ENCODE measurements around the gene IKZF4. TPM values are rescaled to one million over a fixed set of nuclear protein-coding genes. Genes with fewer than 3 reads are reported as not detected.

The IKZF4 gene
- total RNA-seq, 1 donor from 2014 or later = 2.1 TPM

- H3K27me3 ChIP-seq = no peaks in the 10 kb centered on the region
- no peaks in the 10 kb centered on the region for H3F3A ChIP-seq (ENCODE audit: low read depth)
- no peaks in the 10 kb centered on the region for H3K9me3 ChIP-seq (ENCODE audit: low read depth)
- H3K36me3 ChIP-seq = no peaks in the 10 kb centered on the region
- H3K27ac ChIP-seq = no peak overlapping the region
- DNase-seq (ENCODE audit: low spot score) = no peak
- H3K79me2 ChIP-seq (ENCODE audit: low read depth) = no peaks in the 10 kb centered on the region
- H2AFZ ChIP-seq (replicated peaks) = no peak overlapping the region
- Mint-ChIP-seq H3K27ac (no peak overlapping the region), H3K9me3 (no peaks in the 10 kb centered on the region), H3K36me3 (no peaks in the 10 kb centered on the region), H3K4me1 (no peaks in the 10 kb centered on the region), H3K4me3 (no peak overlapping the region), H3K27me3 (ENCODE audit: insufficient read depth, low read depth) (peaks cover 5% of the 10 kb centered on the region)
- H3K4me2 ChIP-seq = no peak overlapping the region
- no peaks in the 10 kb centered on the region for H4K20me1 ChIP-seq (ENCODE audit: low read depth)
- no peak overlapping the region for H3K4me3 ChIP-seq
- H3K4me1 ChIP-seq = no peaks in the 10 kb centered on the region
- no peak for TF ChIP-seq EZH2phosphoT487 (IDR thresholded peaks at IDR 0.05)
- no peak for TF ChIP-seq EZH2 (IDR thresholded peaks at IDR 0.05)
- no peak for TF ChIP-seq CTCF (IDR thresholded peaks at IDR 0.05)
- no peak overlapping the region for H3K9ac ChIP-seq
Observed at GRCh38 chr12:56061982-56062381, 41.1 kb downstream of the IKZF4 start.

- H3K9ac ChIP-seq = no peak overlapping the region
- H3K4me1 ChIP-seq = no peaks in the 10 kb centered on the region
- no peaks in the 10 kb centered on the region for H3K36me3 Mint-ChIP-seq
- H3F3A ChIP-seq (ENCODE audit: low read depth) = no peaks in the 10 kb centered on the region
- H4K20me1 ChIP-seq (ENCODE audit: low read depth) = no peaks in the 10 kb centered on the region
- no peak overlapping the region for H3K4me2 ChIP-seq
- H3K27ac ChIP-seq = no peak overlapping the region
- H3K4me3 ChIP-seq = no peak overlapping the region
- TF ChIP-seq CTCF (IDR thresholded peaks at IDR 0.05) (no peak), EZH2 (IDR thresholded peaks at IDR 0.05) (no peak), EZH2phosphoT487 (IDR thresholded peaks at IDR 0.05) (no peak)
- H3K79me2 ChIP-seq (ENCODE audit: low read depth) = no peaks in the 10 kb centered on the region
- no peaks in the 10 kb centered on the region for H3K4me1 Mint-ChIP-seq
- H3K36me3 ChIP-seq = no peaks in the 10 kb centered on the region
- no peak for DNase-seq (ENCODE audit: low spot score)
- no peaks in the 10 kb centered on the region for H3K27me3 ChIP-seq
- H3K27ac Mint-ChIP-seq = peak overlapping the region; percentile 11
- H3K9me3 Mint-ChIP-seq = no peaks in the 10 kb centered on the region
- H3K9me3 ChIP-seq (ENCODE audit: low read depth) = no peaks in the 10 kb centered on the region
- H2AFZ ChIP-seq (replicated peaks) = no peak overlapping the region
- peaks cover 7% of the 10 kb centered on the region for H3K27me3 Mint-ChIP-seq (ENCODE audit: insufficient read depth, low read depth)
- no peak overlapping the region for H3K4me3 Mint-ChIP-seq
Observed at GRCh38 chr12:56062996-56063395, 42.2 kb downstream of the IKZF4 start.

- Mint-ChIP-seq H3K4me3 (no peak overlapping the region), H3K4me1 (no peaks in the 10 kb centered on the region), H3K27ac (no peak overlapping the region), H3K36me3 (no peaks in the 10 kb centered on the region), H3K9me3 (peaks cover under 1% of the 10 kb centered on the region), H3K27me3 (ENCODE audit: insufficient read depth, low read depth) (peaks cover 14% of the 10 kb centered on the region)
- no peaks in the 10 kb centered on the region for H3K36me3 ChIP-seq
- H4K20me1 ChIP-seq (ENCODE audit: low read depth) = no peaks in the 10 kb centered on the region
- no peaks in the 10 kb centered on the region for H3K27me3 ChIP-seq
- no peak overlapping the region for H2AFZ ChIP-seq (replicated peaks)
- H3K27ac ChIP-seq = no peak overlapping the region
- no peaks in the 10 kb centered on the region for H3K9me3 ChIP-seq (ENCODE audit: low read depth)
- H3K79me2 ChIP-seq (ENCODE audit: low read depth) = no peaks in the 10 kb centered on the region
- DNase-seq (ENCODE audit: low spot score) = no peak
- H3F3A ChIP-seq (ENCODE audit: low read depth) = no peaks in the 10 kb centered on the region
- H3K4me2 ChIP-seq = no peak overlapping the region
- no peak overlapping the region for H3K9ac ChIP-seq
- H3K4me1 ChIP-seq = no peaks in the 10 kb centered on the region
- no peak overlapping the region for H3K4me3 ChIP-seq
- TF ChIP-seq EZH2phosphoT487 (IDR thresholded peaks at IDR 0.05) (no peak), CTCF (IDR thresholded peaks at IDR 0.05) (no peak), EZH2 (IDR thresholded peaks at IDR 0.05) (no peak)
Observed at GRCh38 chr12:56071648-56072047, 50.8 kb downstream of the IKZF4 start.

Data from neural progenitor cell (in vitro differentiated cells).